Sigmoid colon (tissue), 4 donors: ENCODE results near the gene GET3.

Source experiments
- EP300 ChIP-seq, 4 donors: sonication (generic); formaldehyde crosslinking; IDR thresholded peaks; one replicate each; pipeline ENCODE4 v1.6.1; 2017; ENCODE audit warnings: antibody characterized with exemption in 4 of 4
- POLR2A ChIP-seq, 2 donors: fragments of 450-650 bp; IDR thresholded peaks; one replicate each; pipeline ENCODE4 v1.6.1; 2016; ENCODE audit warnings: antibody characterized with exemption in 2 of 2, mild to moderate bottlenecking in 2 of 2, moderate library complexity in 2 of 2

GRCh38 chr19:12786952-12787351, 49.7 kb downstream of the GET3 start:
- TF ChIP-seq POLR2A (IDR thresholded peaks at IDR 0.05) (no peak), EP300 (IDR thresholded peaks at IDR 0.05) (no peak)
